H1 (cell line): ENCODE measurements around the gene ALDH3A1. TPM values are rescaled to one million over a fixed set of nuclear protein-coding genes. Genes with fewer than 3 reads are reported as not detected.
A peak's percentile ranks its signal among the peaks of the same experiment; 100 is the strongest.

ENCODE experiments used
- CTCF ChIA-PET: fragments of 300-600 bp; sonication (Branson Sonifier 250); formaldehyde crosslinking; loops from one replicate; lab custom pipeline; 2021; ENCODE audit not compliant: partially characterized antibody; lab: Charles Lee
- POLR2A ChIA-PET: fragments of 300-600 bp; sonication (Branson Sonifier 250); formaldehyde crosslinking; loops from one replicate; lab custom pipeline; 2021; ENCODE audit warnings: inconsistent platforms; ENCODE audit not compliant: partially characterized antibody; lab: Charles Lee
- DNase-seq, 2 experiments: peaks; one replicate each; pipeline versions ENCODE4 v3.0.0 to v3.0.0-alpha.2; 2010 to 2022; ENCODE audit warnings: low spot score in 2 of 2, low read depth in 1 of 2, mixed read lengths in 1 of 2
- FAIRE-seq: peaks from 2 replicates; lab custom pipeline; 2011; peaks lifted over from hg19 to GRCh38; lab: Jason Lieb, UNC
- H2AFZ ChIP-seq: 2 replicates; pipeline ENCODE4 v1.8.1; 2012; ENCODE audit warnings: low read length, inconsistent platforms
- H2AK5ac ChIP-seq: 2 replicates; pipeline ENCODE4 v1.6.1; 2013; ENCODE audit warnings: low read depth, low read length
- H2BK120ac ChIP-seq: replicated peaks from 2 replicates; pipeline ENCODE3; 2013; ENCODE audit warnings: low read depth, low read length, inconsistent platforms
- H2BK12ac ChIP-seq: 2 replicates; pipeline ENCODE4 v1.6.1; 2013; ENCODE audit warnings: low read depth, low read length
- H2BK15ac ChIP-seq: 2 replicates; pipeline ENCODE4 v1.6.1; 2013; ENCODE audit warnings: low read length
- H2BK20ac ChIP-seq: 2 replicates; pipeline ENCODE4 v1.6.1; 2013; ENCODE audit warnings: low read length
- H2BK5ac ChIP-seq: 2 replicates; pipeline ENCODE4 v1.6.1; 2013; ENCODE audit warnings: low read depth, low read length
- H3K14ac ChIP-seq: 2 replicates; pipeline ENCODE4 v1.6.1; 2013; ENCODE audit warnings: inconsistent platforms; ENCODE audit not compliant: insufficient read length
- H3K18ac ChIP-seq: 2 replicates; pipeline ENCODE4 v1.6.1; 2013; ENCODE audit warnings: low read length; ENCODE audit errors: extremely low read depth
- H3K23ac ChIP-seq: 2 replicates; pipeline ENCODE4 v1.6.1; 2013; ENCODE audit warnings: inconsistent platforms; ENCODE audit not compliant: insufficient read length
- H3K23me2 ChIP-seq: 2 replicates; pipeline ENCODE4 v1.6.1; 2013; ENCODE audit warnings: low read depth, low read length
- H3K27ac ChIP-seq: 2 replicates; pipeline ENCODE4 v1.6.1; 2011; ENCODE audit warnings: low read depth, low read length, inconsistent platforms
- H3K27me3 ChIP-seq, 4 experiments: replicated peaks in 1 of 4; 1 replicate in 1 of 4; 2 replicates in 3 of 4; pipeline versions ENCODE4 v1.6.1 to v1.8.1; 2011 to 2013; ENCODE audit warnings: low read length in 3 of 4, mild to moderate bottlenecking in 3 of 4, inconsistent platforms in 2 of 4, mixed read lengths in 2 of 4, moderate library complexity in 1 of 4; ENCODE audit not compliant: control insufficient read depth in 3 of 4, insufficient read depth in 3 of 4; ENCODE audit errors: extremely low read depth in 1 of 4
- H3K36me3 ChIP-seq, 4 experiments: 2 replicates each; pipeline versions ENCODE4 v1.6.1 to v1.8.1; 2011 to 2013; ENCODE audit warnings: mild to moderate bottlenecking in 4 of 4, low read length in 3 of 4, moderate library complexity in 2 of 4, control low read depth in 1 of 4, inconsistent platforms in 1 of 4; ENCODE audit not compliant: insufficient read depth in 4 of 4, control insufficient read depth in 2 of 4
- H3K4ac ChIP-seq: replicated peaks from 2 replicates; pipeline ENCODE3; 2013; ENCODE audit warnings: low read length, low read depth, mixed read lengths, inconsistent platforms; ENCODE audit not compliant: insufficient read length
- H3K4me1 ChIP-seq, 4 experiments: replicated peaks in 1 of 4; 1 replicate in 1 of 4; 2 replicates in 3 of 4; pipeline versions ENCODE4 v1.6.1 to v1.8.1; 2011 to 2013; ENCODE audit warnings: low read length in 3 of 4, inconsistent platforms in 2 of 4, mixed read lengths in 1 of 4; ENCODE audit not compliant: insufficient read depth in 4 of 4, control insufficient read depth in 3 of 4
- H3K4me2 ChIP-seq, 2 experiments: 2 replicates each; pipeline versions ENCODE4 v1.6.1 to v1.8.1; 2011 to 2013; ENCODE audit warnings: low read depth in 2 of 2, low read length in 2 of 2, control low read depth in 1 of 2, inconsistent platforms in 1 of 2, mild to moderate bottlenecking in 1 of 2; ENCODE audit not compliant: insufficient read depth in 1 of 2
- H3K4me3 ChIP-seq, 4 experiments: fragments of 200-600, 300-600 bp in 1 of 4; sonication (generic), shearing (Covaris generic), sonication (Bioruptor Twin) in 1 of 4; 2 replicates each; pipeline versions ENCODE4 v1.5.1 to v1.8.1; 2011 to 2016; ENCODE audit warnings: low read length in 4 of 4, low read depth in 3 of 4, control low read depth in 2 of 4, inconsistent platforms in 2 of 4, mild to moderate bottlenecking in 2 of 4, mixed read lengths in 1 of 4, moderate library complexity in 1 of 4; ENCODE audit not compliant: insufficient read depth in 2 of 4; ENCODE audit errors: extremely low read depth in 1 of 4
- H3K56ac ChIP-seq: replicated peaks from 2 replicates; pipeline ENCODE3; 2013; ENCODE audit warnings: low read depth, mild to moderate bottlenecking, mixed read lengths, low read length, inconsistent platforms; ENCODE audit not compliant: insufficient read length
- H3K79me1 ChIP-seq: 2 replicates; pipeline ENCODE4 v1.6.1; 2013; ENCODE audit warnings: low read depth, low read length, control low read depth
- H3K79me2 ChIP-seq, 2 experiments: 2 replicates each; pipeline versions ENCODE4 v1.6.1 to v1.8.1; 2012 to 2013; ENCODE audit warnings: low read length in 2 of 2, mild to moderate bottlenecking in 2 of 2, inconsistent platforms in 1 of 2; ENCODE audit not compliant: insufficient read depth in 2 of 2, control insufficient read depth in 1 of 2
- H3K9ac ChIP-seq, 4 experiments: replicated peaks in 1 of 4; 1 replicate in 1 of 4; 2 replicates in 3 of 4; pipeline versions ENCODE4 v1.6.1 to v1.8.1; 2011 to 2013; ENCODE audit warnings: low read depth in 3 of 4, low read length in 3 of 4, control low read depth in 2 of 4, mild to moderate bottlenecking in 2 of 4, moderate library complexity in 2 of 4, inconsistent platforms in 1 of 4; ENCODE audit errors: extremely low read depth in 1 of 4
- H3K9me3 ChIP-seq, 2 experiments: 2 replicates each; pipeline versions ENCODE4 v1.6.1 to v1.8.1; 2012 to 2013; ENCODE audit warnings: mild to moderate bottlenecking in 2 of 2, moderate library complexity in 2 of 2, control low read depth in 1 of 2, inconsistent platforms in 1 of 2, low read depth in 1 of 2, low read length in 1 of 2, mixed read lengths in 1 of 2; ENCODE audit not compliant: insufficient read depth in 2 of 2
- H4K20me1 ChIP-seq, 2 experiments: replicated peaks in 1 of 2; 2 replicates each; pipeline versions ENCODE3 to v1.8.1; 2011 to 2013; ENCODE audit warnings: inconsistent platforms in 2 of 2, low read length in 2 of 2, mild to moderate bottlenecking in 1 of 2; ENCODE audit not compliant: insufficient read depth in 2 of 2, control insufficient read depth in 1 of 2
- H4K5ac ChIP-seq: 2 replicates; pipeline ENCODE4 v1.6.1; 2013; ENCODE audit warnings: low read length, low read depth, mixed read lengths, inconsistent platforms; ENCODE audit not compliant: insufficient read length
- H4K8ac ChIP-seq: 2 replicates; pipeline ENCODE4 v1.8.0; 2013; ENCODE audit warnings: mild to moderate bottlenecking, moderate library complexity, low read length, inconsistent platforms; ENCODE audit not compliant: insufficient read depth; ENCODE audit errors: extremely low read depth
- H4K91ac ChIP-seq: replicated peaks from 2 replicates; pipeline ENCODE3; 2013; ENCODE audit warnings: low read length, mixed read lengths, inconsistent platforms; ENCODE audit not compliant: insufficient read length
- BCL11A ChIP-seq, 2 experiments: IDR thresholded peaks; one replicate each; pipeline ENCODE4 v1.6.1; 2011; ENCODE audit warnings: low read depth in 2 of 2, low read length in 2 of 2, mild to moderate bottlenecking in 2 of 2
- CHD2 ChIP-seq: IDR thresholded peaks from 2 replicates; pipeline ENCODE4 v1.6.1; 2012; ENCODE audit warnings: low read length, improper control_type of control experiment
- KDM5A ChIP-seq: fragments of 200-600 bp; IDR thresholded peaks from 2 replicates; pipeline ENCODE4 v1.7.1; 2012; ENCODE audit warnings: mild to moderate bottlenecking, low read length, inconsistent platforms, mixed read lengths
- NRF1 ChIP-seq: IDR thresholded peaks from 2 replicates; pipeline ENCODE4 v1.6.1; 2011; ENCODE audit warnings: mild to moderate bottlenecking, low read depth, low read length, improper control_type of control experiment
- POLR2A ChIP-seq, 2 experiments: IDR thresholded peaks; 1 replicate in 1 of 2; 2 replicates in 1 of 2; pipeline ENCODE4 v1.6.1; 2011; ENCODE audit warnings: low read depth in 2 of 2, low read length in 2 of 2, mild to moderate bottlenecking in 2 of 2; ENCODE audit errors: control extremely low read depth in 1 of 2
- SIX5 ChIP-seq: IDR thresholded peaks from 2 replicates; pipeline ENCODE4 v1.6.1; 2011; ENCODE audit warnings: mild to moderate bottlenecking, low read depth, low read length
- SP4 ChIP-seq: IDR thresholded peaks from 2 replicates; pipeline ENCODE4 v1.6.1; 2012; ENCODE audit warnings: low read length, inconsistent platforms
- SRF ChIP-seq: IDR thresholded peaks from 2 replicates; pipeline ENCODE4 v1.6.1; 2011; ENCODE audit warnings: mild to moderate bottlenecking, low read depth, low read length, moderate library complexity
- WGBS, 2 experiments: shearing (Covaris generic) in 1 of 2; methylation state at CpG; one replicate each; pipeline versions ENCODE4 v1.1.6 to v1.1.7; 2013 to 2015; ENCODE audit warnings: low lambda C conversion rate in 2 of 2, mixed read lengths in 2 of 2, inconsistent platforms in 1 of 2, low coverage in 1 of 2, missing lambda C conversion rate in 1 of 2; ENCODE audit not compliant: insufficient replicate concordance in 2 of 2, insufficient coverage in 1 of 2, insufficient read length in 1 of 2; ENCODE audit errors: extremely low coverage in 1 of 2, missing lambda C conversion rate in 1 of 2; 5-methylcytosine and 5-hydroxymethylcytosine counted together
- polyA plus RNA-seq, 7 experiments: library from polyadenylated mRNA; depleted of rRNA in 3 of 7; stranded (reverse) in 5 of 7; unstranded in 2 of 7; fragments of >200 nt in 5 of 7; fragments of 200-250 nt in 2 of 7; gene quantifications; 1 replicate in 5 of 7; 2 replicates in 1 of 7; 4 replicates in 1 of 7; pipeline versions ENCODE4 v1.2.1 to v1.2.3, GENCODE V29; 2011 to 2013; ENCODE audit warnings: missing spikeins in 2 of 7, mixed read lengths in 2 of 7
- total RNA-seq: library from RNA; stranded (reverse); fragmentation: NEBNext Ultra II Directional; extraction: Animal tissue kit (Norgen Biotek cat#: 25700); gene quantifications from 2 replicates; pipeline ENCODE4 v1.2.1, GENCODE V29; 2021
- TF ChIP-seq, protein P1 (sequence below), 3 experiments: IDR thresholded peaks; 1 replicate in 2 of 3; 2 replicates in 1 of 3; pipeline versions ENCODE4 v1.5.1 to v1.6.1; 2011; ENCODE audit warnings: low read length in 3 of 3, mild to moderate bottlenecking in 3 of 3, inconsistent platforms in 2 of 3, low read depth in 1 of 3, moderate library complexity in 1 of 3; ENCODE audit not compliant: insufficient read depth in 1 of 3; ENCODE audit errors: control extremely low read depth in 1 of 3

ALDH3A1 gene
- total and polyA plus RNA-seq, 2 of the 8 experiments (the other 6 are each of a cell fraction or from before 2014, with no cell fraction given) = 0.37 to 1.4 TPM

DNA sequence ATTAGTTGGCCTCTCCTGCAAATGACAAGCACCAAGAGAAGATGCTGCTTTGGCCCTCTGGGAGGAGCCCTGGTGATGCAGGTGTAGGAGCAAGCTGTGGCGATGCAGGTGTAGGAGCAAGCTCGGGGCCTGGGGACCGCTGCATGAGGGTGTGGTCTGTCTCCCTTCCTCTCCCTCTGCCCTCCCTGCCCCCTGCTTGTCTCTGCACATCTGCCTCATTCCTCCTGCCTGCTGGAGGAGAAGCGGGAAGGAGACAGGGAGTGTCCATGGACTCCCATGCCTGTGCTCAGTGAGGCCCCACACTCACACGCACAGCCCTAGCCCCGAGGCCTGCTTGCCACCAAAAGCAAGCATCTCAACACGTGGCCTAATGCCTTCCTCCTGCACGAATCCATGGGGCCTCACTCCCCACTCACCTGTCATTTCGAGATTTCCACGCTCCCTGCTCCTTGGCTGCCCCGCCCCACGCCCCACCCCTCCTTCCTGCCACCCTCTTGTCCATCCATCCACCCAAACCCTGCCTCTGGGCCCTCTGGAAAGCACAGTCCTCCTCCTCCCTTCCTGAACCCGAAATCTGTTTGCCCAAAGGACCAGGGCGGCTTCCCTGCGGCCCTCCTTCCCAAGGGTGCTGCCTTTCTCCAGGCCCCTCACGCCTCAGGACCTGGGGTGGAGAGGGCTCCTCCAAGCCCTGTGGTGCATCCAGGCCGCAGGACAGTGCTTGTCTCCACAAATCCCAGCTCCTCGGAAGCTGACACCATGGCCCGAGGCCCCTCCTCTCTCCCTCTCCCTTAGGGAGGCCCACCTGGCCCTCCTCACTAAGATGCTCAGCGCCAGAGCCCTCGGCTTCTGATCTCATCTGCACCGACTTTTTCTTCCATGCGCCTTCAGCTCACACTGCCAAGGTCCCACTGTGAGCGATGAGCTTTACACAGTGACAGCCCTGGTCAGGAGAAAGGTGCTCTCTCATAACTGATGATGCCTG lies 11.8 kb upstream of the ALDH3A1 start:
- Histone ChIP-seq H2AFZ (no peak overlapping the region), H4K20me1 (no peaks in the 10 kb centered on the region), H2BK12ac (peak overlapping the region; percentile 11; the same call in 1 of the 2 replicates), H2BK5ac (0 out of 2 replicates have a peak overlapping the region, but pooled peaks have one; percentile 24), H3K23ac (no peak overlapping the region), H3K9me3 (no peaks in the 10 kb centered on the region; a peak in 1 of 4 replicates), H2BK120ac (no peak overlapping the region), H3K9ac (no peak overlapping the region), H3K79me1 (no peaks in the 10 kb centered on the region), H3K4me2 (no peak overlapping the region), H3K4ac (no peak overlapping the region), H4K91ac (peak overlapping the region; percentile 29), H3K56ac (no peak overlapping the region), H3K79me2 (no peaks in the 10 kb centered on the region), H3K27ac (no peak overlapping the region), H3K14ac (no peak overlapping the region), H2BK20ac (no peak overlapping the region; the same call in 1 of the 2 replicates), H3K36me3 (no peaks in the 10 kb centered on the region), H3K4me3 (no peak overlapping the region), H3K18ac (no peak overlapping the region), H3K27me3 (no peaks in the 10 kb centered on the region), H4K5ac (no peak overlapping the region), H4K8ac (no peak overlapping the region; the same call in 1 of the 2 replicates), H3K4me1 (no peaks in the 10 kb centered on the region), H3K23me2 (no peaks in the 10 kb centered on the region), H2BK15ac (no peak overlapping the region), H2AK5ac (no peak overlapping the region)
- FAIRE-seq (no peak), DNase-seq (no peak)
- POLR2A ChIA-PET = interaction anchor here (0.9 kb wide), 1 partner anchor 15 kb away, joined by 3 read pairs; no protein-coding TSS in a partner anchor
- WGBS, 2 experiments = 80% methylated on average over 19 of the region's 24 CpGs; no CpG with 5 or more reads in 1 of the 2 experiments
- CTCF ChIA-PET = interaction anchor here (0.8 to 8.7 kb wide), 7 partner anchors 12 to 397 kb away, joined by 3 to 52 read pairs (median 5); partner anchors contain the start of gene B9D1
- TF ChIP-seq SP4 (no peak), KDM5A (no peak), SIX5 (no peak), SRF (no peak), CHD2 (no peak), NRF1 (no peak), BCL11A (IDR thresholded peaks at IDR 0.05; ENCODE audit: low read depth in 2 of 2, low read length in 2 of 2) (no peak), POLR2A (IDR thresholded peaks at IDR 0.05; ENCODE audit: control extremely low read depth in 1 of 2, low read depth in 2 of 2, low read length in 2 of 2) (no peak)
- TF ChIP-seq, protein P1, sequence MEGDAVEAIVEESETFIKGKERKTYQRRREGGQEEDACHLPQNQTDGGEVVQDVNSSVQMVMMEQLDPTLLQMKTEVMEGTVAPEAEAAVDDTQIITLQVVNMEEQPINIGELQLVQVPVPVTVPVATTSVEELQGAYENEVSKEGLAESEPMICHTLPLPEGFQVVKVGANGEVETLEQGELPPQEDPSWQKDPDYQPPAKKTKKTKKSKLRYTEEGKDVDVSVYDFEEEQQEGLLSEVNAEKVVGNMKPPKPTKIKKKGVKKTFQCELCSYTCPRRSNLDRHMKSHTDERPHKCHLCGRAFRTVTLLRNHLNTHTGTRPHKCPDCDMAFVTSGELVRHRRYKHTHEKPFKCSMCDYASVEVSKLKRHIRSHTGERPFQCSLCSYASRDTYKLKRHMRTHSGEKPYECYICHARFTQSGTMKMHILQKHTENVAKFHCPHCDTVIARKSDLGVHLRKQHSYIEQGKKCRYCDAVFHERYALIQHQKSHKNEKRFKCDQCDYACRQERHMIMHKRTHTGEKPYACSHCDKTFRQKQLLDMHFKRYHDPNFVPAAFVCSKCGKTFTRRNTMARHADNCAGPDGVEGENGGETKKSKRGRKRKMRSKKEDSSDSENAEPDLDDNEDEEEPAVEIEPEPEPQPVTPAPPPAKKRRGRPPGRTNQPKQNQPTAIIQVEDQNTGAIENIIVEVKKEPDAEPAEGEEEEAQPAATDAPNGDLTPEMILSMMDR (IDR thresholded peaks at IDR 0.05; ENCODE audit: control extremely low read depth in 1 of 3, insufficient read depth in 1 of 3, low read depth in 1 of 3, low read length in 3 of 3) = no peak
